SH-SY5Y (cell line): ENCODE results near the gene COLEC11.

Source experiments
- GATA2 ChIP-seq: IDR thresholded peaks from 2 replicates; pipeline ENCODE4 v1.6.1; 2011; ENCODE audit warnings: mild to moderate bottlenecking, low read depth, low read length
- GATA3 ChIP-seq: IDR thresholded peaks from 2 replicates; pipeline ENCODE4 v1.6.1; 2011; ENCODE audit warnings: low read depth, mild to moderate bottlenecking, low read length, moderate library complexity

GRCh38 chr2:3628800-3629199 lies 33.9 kb downstream of the COLEC11 start:
- TF ChIP-seq GATA3: no peak
- no peak for TF ChIP-seq GATA2
